CD14-positive monocyte (primary cell): Measurements from ENCODE around the gene KLK12. TPM values are rescaled to one million over a fixed set of nuclear protein-coding genes. Genes with fewer than 3 reads are reported as not detected.

Source experiments
- DNase-seq, 3 donors: peaks; one replicate each; pipeline ENCODE4 v3.0.0-alpha.2; 2011 to 2022
- H2AFZ ChIP-seq: 2 replicates; pipeline ENCODE4 v1.6.0; 2012; ENCODE audit warnings: mild to moderate bottlenecking, low read depth, low read length, inconsistent platforms; ENCODE audit not compliant: insufficient read depth, poor library complexity, severe bottlenecking
- H3K27ac ChIP-seq, 2 donors: 1 replicate in 1 of 2; 2 replicates in 1 of 2; pipeline ENCODE4 v1.5.1; 2012 to 2013; ENCODE audit warnings: low read length in 2 of 2, control low read depth in 1 of 2, inconsistent platforms in 1 of 2, low read depth in 1 of 2, mild to moderate bottlenecking in 1 of 2
- H3K27me3 ChIP-seq, 2 donors: one replicate each; pipeline versions ENCODE4 v1.6.0 to v1.6.1; 2011 to 2013; ENCODE audit warnings: low read length in 2 of 2; ENCODE audit not compliant: control insufficient read depth in 2 of 2, insufficient read depth in 2 of 2
- H3K36me3 ChIP-seq, 2 donors: replicated peaks in 1 of 2; 1 replicate in 1 of 2; 2 replicates in 1 of 2; pipeline versions ENCODE4 v1.5.1 to v1.6.1; 2012 to 2013; ENCODE audit warnings: low read length in 2 of 2, control low read depth in 1 of 2, inconsistent platforms in 1 of 2, mild to moderate bottlenecking in 1 of 2; ENCODE audit not compliant: insufficient read depth in 2 of 2, control insufficient read depth in 1 of 2
- H3K4me1 ChIP-seq, 2 donors: 1 replicate in 1 of 2; 2 replicates in 1 of 2; pipeline versions ENCODE4 v1.5.1 to v1.6.1; 2012 to 2013; ENCODE audit warnings: low read length in 2 of 2, control low read depth in 1 of 2, inconsistent platforms in 1 of 2, mild to moderate bottlenecking in 1 of 2, moderate library complexity in 1 of 2; ENCODE audit not compliant: insufficient read depth in 2 of 2, control insufficient read depth in 1 of 2
- H3K4me2 ChIP-seq: replicated peaks from 2 replicates; pipeline ENCODE3; 2012; ENCODE audit warnings: low read length, moderate library complexity, mild to moderate bottlenecking; ENCODE audit not compliant: poor library complexity, severe bottlenecking; ENCODE audit errors: extremely low read depth
- H3K4me3 ChIP-seq, 3 experiments: fragments of 200-600 bp in 1 of 3; sonication (generic) in 1 of 3; replicated peaks in 1 of 3; 1 replicate in 2 of 3; 2 replicates in 1 of 3; pipeline ENCODE4 v1.5.1; 2011 to 2013; ENCODE audit warnings: low read length in 3 of 3, mild to moderate bottlenecking in 3 of 3, control low read depth in 2 of 3, low read depth in 2 of 3, inconsistent platforms in 1 of 3, moderate library complexity in 1 of 3
- H3K79me2 ChIP-seq: 2 replicates; pipeline ENCODE4 v1.6.0; 2012; ENCODE audit warnings: mild to moderate bottlenecking, control low read depth, inconsistent platforms, low read length, moderate library complexity; ENCODE audit not compliant: insufficient read depth
- H3K9ac ChIP-seq: 2 replicates; pipeline ENCODE4 v1.6.0; 2017; ENCODE audit warnings: low read length, mild to moderate bottlenecking; ENCODE audit not compliant: insufficient read depth, poor library complexity, severe bottlenecking
- H3K9me3 ChIP-seq, 2 donors: replicated peaks in 1 of 2; 1 replicate in 1 of 2; 2 replicates in 1 of 2; pipeline versions ENCODE4 v1.5.1 to v1.6.1; 2012 to 2013; ENCODE audit warnings: low read length in 2 of 2, control low read depth in 1 of 2; ENCODE audit not compliant: control insufficient read depth in 1 of 2, insufficient read depth in 1 of 2
- H4K20me1 ChIP-seq: 2 replicates; pipeline ENCODE4 v1.6.0; 2012; ENCODE audit warnings: mild to moderate bottlenecking, low read length, control low read depth, moderate library complexity; ENCODE audit not compliant: insufficient read depth
- H3K27ac Mint-ChIP-seq, 7 donors: one replicate each; pipeline ENCODE4 v1.8.0; 2020; ENCODE audit warnings: mild to moderate bottlenecking in 7 of 7, mixed read lengths in 7 of 7, moderate library complexity in 6 of 7, inconsistent platforms in 2 of 7
- H3K27me3 Mint-ChIP-seq, 3 donors: one replicate each; pipeline ENCODE4 v1.8.0; 2021 to 2022; ENCODE audit warnings: low read depth in 3 of 3, mild to moderate bottlenecking in 3 of 3, mixed read lengths in 3 of 3, moderate library complexity in 3 of 3, inconsistent platforms in 1 of 3
- H3K36me3 Mint-ChIP-seq, 2 donors: one replicate each; pipeline ENCODE4 v1.8.0; 2020; ENCODE audit warnings: mixed read lengths in 2 of 2, inconsistent platforms in 1 of 2, mild to moderate bottlenecking in 1 of 2
- H3K4me1 Mint-ChIP-seq: one replicate; pipeline ENCODE4 v1.8.0; 2020; ENCODE audit warnings: mild to moderate bottlenecking, mixed read lengths
- H3K4me3 Mint-ChIP-seq, 2 donors: one replicate each; pipeline ENCODE4 v1.8.0; 2020; ENCODE audit warnings: mild to moderate bottlenecking in 2 of 2, mixed read lengths in 2 of 2, moderate library complexity in 1 of 2
- H3K9me3 Mint-ChIP-seq, 7 donors: one replicate each; pipeline ENCODE4 v1.8.0; 2020 to 2022; ENCODE audit warnings: mixed read lengths in 7 of 7, mild to moderate bottlenecking in 6 of 7, moderate library complexity in 6 of 7, inconsistent platforms in 2 of 7
- CTCF ChIP-seq: fragments of 200-600 bp; IDR thresholded peaks from one replicate; pipeline ENCODE4 v1.8.0; 2022; ENCODE audit warnings: antibody characterized with exemption, mild to moderate bottlenecking
- WGBS: methylation state at CpG from one replicate; pipeline ENCODE4 v1.1.5; 2013; ENCODE audit warnings: missing lambda C conversion rate; ENCODE audit not compliant: insufficient coverage; 5-methylcytosine and 5-hydroxymethylcytosine counted together
- intact Hi-C, 2 donors: fragments of 100-400 bp; cut with micrococcal nuclease; formaldehyde crosslinking; loops; one replicate each; pipeline versions ENCODE4 v1.15.0 to v1.15.1; 2023
- polyA plus RNA-seq, 3 donors: library from polyadenylated mRNA; depleted of rRNA in 1 of 3; unstranded in 2 of 3; stranded (reverse) in 1 of 3; fragments of 300-500 nt in 2 of 3; fragments of >200 nt in 1 of 3; fragmentation: Illumina TruSeq in 2 of 3; gene quantifications; 1 replicate in 2 of 3; 2 replicates in 1 of 3; pipeline ENCODE4 v1.2.3, GENCODE V29; 2012 to 2021

Gene KLK12
- polyA plus RNA-seq, 3 donors, result not detected

- Mint-ChIP-seq H3K9me3 (peaks cover 0 to 5% (median 0%) of the 10 kb centered on the region in 7 donors), H3K27me3 (peaks cover 14 to 25% (median 15%) of the 10 kb centered on the region in 3 donors), H3K36me3 (no peaks in the 10 kb centered on the region), H3K4me3 (no peak overlapping the region), H3K4me1 (no peaks in the 10 kb centered on the region), H3K27ac (no peak overlapping the region)
- Histone ChIP-seq H2AFZ (no peak overlapping the region), H3K9ac (no peak overlapping the region), H3K27me3 (no peaks in the 10 kb centered on the region), H3K36me3 (no peaks in the 10 kb centered on the region), H3K79me2 (no peaks in the 10 kb centered on the region), H3K4me2 (no peak overlapping the region), H3K4me1 (no peaks in the 10 kb centered on the region), H3K9me3 (no peaks in the 10 kb centered on the region), H3K27ac (no peak overlapping the region), H4K20me1 (no peaks in the 10 kb centered on the region), H3K4me3 (no peak overlapping the region)
- intact Hi-C loops, result no loop called here
- WGBS, result 91% methylated on average over 28 of the region's 28 CpGs
- DNase-seq, result no peak
- TF ChIP-seq CTCF, result no peak
Observed at GRCh38 chr19:51031880-51032225, 2.9 kb downstream of the KLK12 start.

GRCh38 chr19:51031220-51031879 is 3.5 kb downstream of the KLK12 start:
- no peak overlapping the region for H2AFZ ChIP-seq
- no peak overlapping the region for H3K4me2 ChIP-seq
- intact Hi-C loops, result no loop called here
- Mint-ChIP-seq H3K36me3 (no peaks in the 10 kb centered on the region), H3K4me3 (no peak overlapping the region), H3K4me1 (no peaks in the 10 kb centered on the region), H3K27me3 (peaks cover 16 to 29% (median 17%) of the 10 kb centered on the region in 3 donors), H3K9me3 (peaks cover 0 to 5% (median 0%) of the 10 kb centered on the region in 7 donors), H3K27ac (no peak overlapping the region)
- DNase-seq, result no peak
- no peaks in the 10 kb centered on the region for H4K20me1 ChIP-seq
- H3K79me2 ChIP-seq, result no peaks in the 10 kb centered on the region
- H3K27ac ChIP-seq, result no peak overlapping the region
- H3K4me1 ChIP-seq, result no peaks in the 10 kb centered on the region
- H3K4me3 ChIP-seq, result no peak overlapping the region
- no peaks in the 10 kb centered on the region for H3K9me3 ChIP-seq
- no peaks in the 10 kb centered on the region for H3K36me3 ChIP-seq
- 82% methylated on average over 4 of the region's 7 CpGs for WGBS
- no peak overlapping the region for H3K9ac ChIP-seq
- no peaks in the 10 kb centered on the region for H3K27me3 ChIP-seq
- no peak for TF ChIP-seq CTCF
